Erythroblast (primary cell): ENCODE measurements around the gene CLCN2.

Experiments used
- DNase-seq, 2 experiments: peaks; one replicate each; lab custom pipeline; 2025; lab: John Stamatoyannopoulos, UW
- GATA1 ChIP-seq: IDR thresholded peaks from 2 replicates; pipeline ENCODE4 v1.6.1; 2011; ENCODE audit warnings: low read depth, mild to moderate bottlenecking, control low read depth, low read length, moderate library complexity
- POLR2A ChIP-seq: IDR thresholded peaks from 2 replicates; pipeline ENCODE4 v1.6.1; 2011; ENCODE audit warnings: mild to moderate bottlenecking, low read length

Gene CLCN2

DNA sequence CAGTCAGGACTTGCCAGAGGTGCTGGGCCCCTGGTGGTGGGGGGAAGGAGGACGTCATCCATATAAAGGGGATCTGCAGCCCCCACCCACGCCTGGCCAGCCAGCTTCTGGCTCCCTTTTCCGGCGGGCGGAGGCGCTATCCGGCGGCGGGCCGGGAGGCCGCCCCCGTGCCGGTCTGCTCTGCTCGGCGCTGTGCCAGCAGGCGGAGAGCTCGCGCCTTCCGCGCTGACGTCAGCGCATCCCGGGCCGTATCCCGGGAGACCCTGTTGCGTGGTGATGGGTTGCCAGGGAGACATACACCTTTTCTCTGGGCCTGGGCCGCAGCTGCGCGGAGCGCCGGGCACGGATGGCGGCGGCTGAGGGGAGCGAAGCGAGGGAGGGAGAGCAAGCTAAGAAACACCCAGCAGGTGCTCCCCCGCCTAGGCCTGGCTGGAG, 22.9 kb downstream of the CLCN2 start:
- DNase-seq, result peak; percentile 28 to 66
- no peak for TF ChIP-seq POLR2A
- no peak for TF ChIP-seq GATA1

DNA sequence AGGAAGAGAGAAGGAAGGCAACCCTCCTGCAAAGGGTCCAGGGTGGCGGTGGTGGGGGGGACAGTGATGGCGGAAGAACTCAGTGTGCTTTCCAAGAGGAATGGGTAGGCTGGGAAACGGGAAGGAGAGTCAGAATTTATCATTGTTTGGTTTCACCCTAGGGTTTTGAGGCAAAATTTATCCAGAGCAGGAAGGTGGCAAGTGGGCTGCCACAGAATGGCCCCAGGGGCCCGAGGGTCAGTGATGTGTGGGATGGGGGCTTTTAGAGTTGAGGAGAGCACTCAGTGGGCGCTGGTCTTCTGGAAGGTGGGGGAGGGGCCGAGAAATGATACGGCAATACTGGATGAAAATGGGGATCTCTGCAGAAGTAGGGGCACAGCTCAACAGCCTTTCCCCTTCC, 23.4 kb downstream of the CLCN2 start:
- no peak for DNase-seq
- TF ChIP-seq POLR2A (no peak), GATA1 (no peak)

DNA sequence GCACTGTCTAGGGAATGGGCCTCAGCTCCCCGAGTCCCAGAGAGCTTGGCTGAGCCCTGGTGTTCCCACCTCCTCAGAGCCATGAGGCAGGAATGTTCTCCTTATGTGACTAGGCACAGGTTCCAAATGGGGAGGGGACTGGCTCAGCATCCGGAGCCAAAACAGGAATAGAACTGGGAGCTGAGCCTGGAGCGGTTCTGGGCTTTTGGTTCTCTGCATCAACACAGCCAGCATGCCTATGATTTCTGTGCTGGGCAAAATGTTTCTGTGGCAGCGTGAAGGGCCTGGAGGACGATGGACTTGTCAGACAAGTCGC, 24.0 kb downstream of the CLCN2 start, which contains the start of gene FAM131A:
Gene FAM131A (plus strand): TSS at position 202 of the 316 bp plus-strand sequence. CDS start 31 bp downstream, at position 233.
- TF ChIP-seq GATA1, result no peak
- no peak for TF ChIP-seq POLR2A

DNA sequence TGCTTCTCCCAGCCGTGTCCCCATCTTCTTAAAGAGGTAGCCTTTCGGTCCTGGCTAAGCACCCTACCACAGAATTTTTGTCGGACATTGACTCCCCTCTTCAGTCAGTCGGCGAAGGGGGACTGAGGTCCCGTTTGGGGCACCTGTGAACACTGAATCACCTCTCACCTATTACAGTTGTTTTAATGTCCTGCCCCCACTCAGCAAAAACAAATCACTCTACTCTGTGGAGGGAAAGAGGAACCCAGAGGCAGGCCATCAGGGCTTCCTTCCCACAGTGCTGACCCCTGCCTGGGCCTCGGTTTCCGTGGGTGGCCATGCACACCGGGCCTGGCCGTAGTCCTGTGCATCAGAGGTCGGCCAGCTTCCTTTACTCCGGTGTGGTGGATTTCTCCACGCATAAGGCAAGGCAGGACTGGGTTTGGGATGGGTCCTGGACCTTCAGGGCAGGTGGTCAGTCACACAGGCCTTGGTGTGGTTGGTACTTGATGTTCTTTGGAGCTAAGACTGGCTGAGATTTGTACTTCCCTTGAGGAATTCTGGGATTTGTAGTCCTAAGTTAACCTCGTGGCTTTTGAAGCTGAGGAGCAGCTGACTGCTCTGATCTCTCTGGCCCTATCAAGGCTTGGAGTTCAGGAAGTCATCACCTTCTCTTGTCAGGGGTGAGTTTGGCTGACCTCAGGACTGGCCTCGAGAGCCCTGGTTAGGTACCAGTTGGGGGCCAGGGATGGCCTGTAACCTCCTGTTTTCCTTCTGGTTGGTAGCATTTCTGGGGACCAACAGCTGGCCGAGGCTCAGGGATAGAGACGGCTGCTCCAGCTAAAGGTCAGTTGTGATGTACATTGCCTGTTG, 24.6 kb downstream of the CLCN2 start:
- TF ChIP-seq GATA1 (no peak), POLR2A (no peak)
- peak; percentile 37 to 54 for DNase-seq

More for the DNA sequence above, 24.0 kb downstream of the CLCN2 start, which contains the start of gene FAM131A:
- DNase-seq, result no peak

DNA sequence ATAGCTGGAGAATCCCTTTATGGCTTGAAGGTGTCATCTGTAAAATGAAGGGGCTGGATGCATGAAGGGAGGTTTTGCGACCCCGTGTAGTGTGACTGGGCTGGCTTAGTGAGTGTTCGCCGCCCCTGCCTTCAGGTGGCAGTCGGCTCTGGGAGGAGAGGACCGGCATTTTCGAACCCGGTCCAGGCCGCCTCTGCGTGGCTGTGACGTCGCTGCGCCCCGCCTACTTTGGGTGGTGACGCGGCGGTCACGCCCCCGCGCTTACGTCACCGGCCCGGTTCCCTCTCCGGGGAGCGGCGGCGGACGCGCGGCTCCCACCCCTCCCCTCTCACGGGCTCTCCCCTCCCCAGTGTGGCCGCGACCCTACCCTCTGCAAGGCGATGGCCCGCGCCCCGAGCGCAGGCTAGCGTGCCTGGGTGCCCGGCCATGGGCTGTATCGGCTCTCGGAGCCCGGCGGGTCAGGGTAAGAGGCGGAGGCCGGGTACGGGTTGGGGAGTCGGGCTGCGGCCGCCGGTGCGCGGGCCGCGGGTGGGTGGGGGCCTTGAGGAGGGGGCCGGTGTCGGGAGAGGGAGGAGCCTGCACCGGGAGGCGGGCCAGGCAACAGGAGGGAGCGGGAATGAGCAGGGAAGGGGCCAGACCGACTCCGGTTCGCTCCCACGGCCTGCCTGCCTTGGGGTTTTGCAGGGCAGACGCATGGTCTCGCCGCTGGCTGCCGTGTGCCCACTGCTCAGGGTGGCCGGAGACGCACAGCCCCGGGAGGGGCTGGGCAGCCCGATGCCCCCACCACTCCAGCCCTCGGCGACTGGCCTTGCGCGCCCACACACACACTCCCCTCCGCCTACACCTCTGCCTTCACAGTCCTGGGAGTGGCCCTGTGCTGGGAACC, 25.5 kb downstream of the CLCN2 start:
- peak; percentile 89 to 95 for DNase-seq
- TF ChIP-seq GATA1 (no peak), POLR2A (peak; percentile 76)

DNA sequence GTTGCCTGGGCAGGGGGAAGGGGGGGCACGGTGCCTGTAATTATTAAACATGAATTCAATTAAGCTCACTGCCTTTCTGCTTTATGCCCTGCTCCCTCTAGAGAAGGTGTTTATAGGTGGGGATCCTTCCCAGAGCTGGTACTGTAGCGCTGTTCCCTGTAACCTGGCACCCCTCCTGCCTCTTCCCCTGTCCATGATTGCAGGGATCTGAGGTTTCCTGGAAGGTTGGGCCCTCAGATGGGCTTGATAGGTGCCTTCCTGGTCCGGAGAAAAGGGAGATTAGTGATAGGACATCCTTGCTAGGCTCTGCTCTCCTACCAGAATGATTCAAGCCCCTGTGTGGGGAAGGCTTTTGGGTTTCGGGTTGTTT, 26.1 kb downstream of the CLCN2 start:
- DNase-seq, result no peak
- TF ChIP-seq GATA1 (no peak), POLR2A (no peak)

GRCh38 chr3:184334470-184335158, 26.8 kb downstream of the CLCN2 start:
- TF ChIP-seq GATA1 (no peak), POLR2A (no peak)
- peak; percentile 71 to 81 for DNase-seq

DNA sequence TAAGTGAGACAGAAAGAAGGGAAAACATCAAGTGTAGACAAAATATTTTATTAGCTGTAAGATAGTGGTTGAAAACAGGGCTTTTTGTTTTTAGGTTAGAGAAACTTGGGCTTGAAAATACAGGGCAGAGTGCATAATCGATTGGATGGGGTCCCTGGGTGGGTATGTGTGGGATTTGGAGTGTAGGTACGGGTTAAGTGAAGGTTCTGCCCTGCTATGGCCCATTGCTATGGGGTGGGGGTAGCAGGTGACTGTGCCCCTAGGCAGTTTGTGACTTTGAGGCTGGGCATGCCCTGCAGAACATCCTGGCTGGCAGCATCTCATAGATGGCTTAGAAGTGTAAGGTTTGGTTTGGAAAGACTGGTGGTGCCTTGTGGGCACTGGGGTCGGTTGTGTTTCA, 27.7 kb downstream of the CLCN2 start:
- no peak for DNase-seq
- TF ChIP-seq POLR2A, result no peak
- TF ChIP-seq GATA1, result no peak

- no peak for TF ChIP-seq POLR2A
- TF ChIP-seq GATA1, result no peak
- DNase-seq, result peak; percentile 77 to 80
Observed at GRCh38 chr3:184333190-184333589, 28.2 kb downstream of the CLCN2 start.

- no peak for DNase-seq
- TF ChIP-seq GATA1 (no peak), POLR2A (no peak)
Observed at GRCh38 chr3:184332370-184333090, 28.9 kb downstream of the CLCN2 start.

DNA sequence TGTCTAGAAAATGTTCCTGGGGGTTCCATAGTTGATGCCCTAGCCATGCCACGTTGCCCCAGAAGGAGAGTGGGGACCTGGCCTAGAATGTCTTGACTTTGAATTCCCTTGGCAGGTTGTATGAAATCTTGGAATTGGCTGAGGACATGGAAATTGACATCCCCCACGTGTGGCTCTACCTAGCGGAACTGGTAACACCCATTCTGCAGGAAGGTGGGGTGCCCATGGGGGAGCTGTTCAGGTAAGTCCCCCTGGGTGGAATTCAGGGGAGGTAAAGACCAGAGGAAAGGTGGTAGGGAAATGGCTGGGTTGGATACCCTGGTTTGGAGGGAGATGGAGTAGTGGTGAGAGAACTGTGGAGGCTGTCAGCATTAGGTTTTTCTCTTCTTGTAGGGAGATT, 32.9 kb downstream of the CLCN2 start:
- no peak for DNase-seq
- TF ChIP-seq POLR2A (no peak), GATA1 (no peak)

- DNase-seq, result no peak
- TF ChIP-seq GATA1, result no peak
- TF ChIP-seq POLR2A, result no peak
Observed at GRCh38 chr3:184327171-184327570, 34.2 kb downstream of the CLCN2 start.
